Lung (tissue), 12 donors: ENCODE results near the gene BTG2. TPM values are rescaled to one million over a fixed set of nuclear protein-coding genes. Genes with fewer than 3 reads are reported as not detected.
A peak's percentile ranks its signal among the peaks of the same experiment; 100 is the strongest.

Experiments used
- ATAC-seq: fragments of 200-7000 bp; cut with Tn5 transposase; one replicate; pipeline ENCODE4 v1.9.1; 2020; ENCODE audit warnings: moderate number of reproducible peaks; ENCODE audit not compliant: insufficient read depth, low FRiP score
- DNase-seq, 3 donors: peaks; one replicate each; pipeline ENCODE4 v3.0.0-alpha.2; 2013 to 2017
- H3K27ac ChIP-seq, 2 donors: one replicate each; pipeline ENCODE4 v1.5.1; 2013; ENCODE audit warnings: mild to moderate bottlenecking in 2 of 2, moderate library complexity in 2 of 2, control low read depth in 1 of 2, inconsistent platforms in 1 of 2, low read depth in 1 of 2, low read length in 1 of 2
- H3K27me3 ChIP-seq, 3 donors: one replicate each; pipeline ENCODE4 v1.5.1; 2013; ENCODE audit warnings: low read length in 2 of 3; ENCODE audit not compliant: control insufficient read depth in 3 of 3, insufficient read depth in 3 of 3
- H3K36me3 ChIP-seq, 4 donors: one replicate each; pipeline ENCODE4 v1.5.1; 2013; ENCODE audit warnings: low read length in 4 of 4, mild to moderate bottlenecking in 1 of 4, moderate library complexity in 1 of 4; ENCODE audit not compliant: control insufficient read depth in 4 of 4, insufficient read depth in 4 of 4
- H3K4me1 ChIP-seq, 5 donors: one replicate each; pipeline ENCODE4 v1.5.1; 2013; ENCODE audit warnings: low read length in 5 of 5, mild to moderate bottlenecking in 2 of 5, moderate library complexity in 1 of 5; ENCODE audit not compliant: control insufficient read depth in 5 of 5, insufficient read depth in 5 of 5
- H3K4me3 ChIP-seq: one replicate; pipeline ENCODE4 v1.5.1; 2013; ENCODE audit warnings: mild to moderate bottlenecking, control low read depth, moderate library complexity
- H3K9ac ChIP-seq, 2 donors: one replicate each; pipeline ENCODE4 v1.5.1; 2013; ENCODE audit warnings: low read length in 2 of 2, control low read depth in 1 of 2; ENCODE audit not compliant: insufficient read depth in 1 of 2
- H3K9me3 ChIP-seq, 4 donors: one replicate each; pipeline ENCODE4 v1.5.1; 2013; ENCODE audit warnings: low read length in 3 of 4, mild to moderate bottlenecking in 1 of 4, moderate library complexity in 1 of 4; ENCODE audit not compliant: control insufficient read depth in 4 of 4, insufficient read depth in 3 of 4
- CTCF ChIP-seq: IDR thresholded peaks from 2 replicates; pipeline ENCODE4 v1.5.1; 2012; ENCODE audit warnings: mild to moderate bottlenecking; ENCODE audit errors: control extremely low read depth, extremely low read depth
- WGBS, 2 donors: extraction: QIAGEN DNeasy Blood & Tissue Kit; methylation state at CpG; one replicate each; pipeline ENCODE4 v1.1.7; 2013; 5-methylcytosine and 5-hydroxymethylcytosine counted together
- polyA plus RNA-seq, 2 donors: library from polyadenylated mRNA; stranded (reverse); fragments of 200-250 nt; gene quantifications; one replicate each; pipeline ENCODE4 v1.2.1, GENCODE V29; 2013
- total RNA-seq, 2 donors: library from RNA; depleted of rRNA in 1 of 2; stranded (reverse); fragments of >200 nt in 1 of 2; gene quantifications; one replicate each; pipeline ENCODE4 v1.2.1, GENCODE V29; 2014 to 2021
- donor health status: control.
- donor health status: control.
- donor health status: Bipolar disorder and iron deficiency.
- donor health status: healthy.
- donor health status: DM: yes; HTN: yes; CAD: no.

The BTG2 gene
- total and polyA plus RNA-seq, 4 donors, result 29.1 to 118 (median 73.5) TPM

GRCh38 chr1:203267912-203268311 is 37.4 kb upstream of the BTG2 start:
- TF ChIP-seq CTCF, result no peak
- Histone ChIP-seq H3K4me1 (peaks cover 0 to 19% (median 8%) of the 10 kb centered on the region in 5 donors), H3K9me3 (no peaks in the 10 kb centered on the region), H3K27me3 (no peaks in the 10 kb centered on the region), H3K36me3 (no peaks in the 10 kb centered on the region), H3K4me3 (no peak overlapping the region), H3K9ac (peak overlapping the region in 1 of 2 donors; percentile 96), H3K27ac (peak overlapping the region in 1 of 2 donors; percentile 90)
- DNase-seq (no peak), ATAC-seq (no peak)
- WGBS, 2 donors, result 56 to 67% methylated on average over 15 of the region's 15 CpGs

GRCh38 chr1:203268901-203269653 is 36.2 kb upstream of the BTG2 start:
- 17 to 19% methylated on average over 5 of the region's 5 CpGs for WGBS, 2 donors
- no peaks in the 10 kb centered on the region for H3K9me3 ChIP-seq
- H3K9ac ChIP-seq, result no peak overlapping the region
- peaks cover 0 to 29% (median 8%) of the 10 kb centered on the region in 5 donors for H3K4me1 ChIP-seq
- H3K27ac ChIP-seq, result no peak overlapping the region
- H3K36me3 ChIP-seq, result no peaks in the 10 kb centered on the region
- DNase-seq (peak; percentile 50 to 81 (median 79)), ATAC-seq (peak; percentile 8)
- H3K4me3 ChIP-seq, result no peak overlapping the region
- no peaks in the 10 kb centered on the region for H3K27me3 ChIP-seq
- peak; percentile 85 for TF ChIP-seq CTCF

- Histone ChIP-seq H3K27ac (no peak overlapping the region), H3K9me3 (no peaks in the 10 kb centered on the region), H3K4me3 (no peak overlapping the region), H3K4me1 (peaks cover 0 to 29% (median 8%) of the 10 kb centered on the region in 5 donors), H3K36me3 (no peaks in the 10 kb centered on the region), H3K9ac (no peak overlapping the region), H3K27me3 (no peaks in the 10 kb centered on the region)
- WGBS, 2 donors, result 60 to 74% methylated on average over 5 of the region's 5 CpGs
- TF ChIP-seq CTCF, result no peak
- ATAC-seq, result no peak
- DNase-seq, result no peak
Observed at GRCh38 chr1:203269654-203270020, 35.7 kb upstream of the BTG2 start.
